DMS114 treated with DMSO at 0.1 percent for 48 hours (cell line): Measurements from ENCODE around the gene SPRED1.

ENCODE experiments used
- DNase-seq: peaks from one replicate; lab custom pipeline; 2025; ENCODE audit not compliant: unreplicated experiment; lab: John Stamatoyannopoulos, UW

The SPRED1 gene

DNA sequence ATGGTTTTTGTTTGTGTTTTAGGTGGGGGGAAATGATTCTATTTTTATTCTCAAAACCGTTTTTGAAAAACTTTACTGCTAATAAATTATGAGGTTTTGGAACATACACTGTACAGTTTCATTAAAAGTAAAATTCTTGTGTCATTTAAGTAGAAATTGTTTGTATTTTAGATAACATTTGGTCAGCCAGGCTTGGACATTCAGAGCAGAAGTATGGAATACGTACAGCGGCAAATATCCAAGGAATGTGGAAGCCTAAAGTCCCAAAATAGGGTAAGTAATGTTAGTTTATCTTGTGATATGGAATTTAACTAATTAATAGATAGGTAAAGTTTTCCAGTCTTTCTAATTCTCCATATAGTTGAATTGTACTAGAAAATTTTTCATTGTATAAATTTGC lies 96.6 kb downstream of the SPRED1 start:
- no peak for DNase-seq

DNA sequence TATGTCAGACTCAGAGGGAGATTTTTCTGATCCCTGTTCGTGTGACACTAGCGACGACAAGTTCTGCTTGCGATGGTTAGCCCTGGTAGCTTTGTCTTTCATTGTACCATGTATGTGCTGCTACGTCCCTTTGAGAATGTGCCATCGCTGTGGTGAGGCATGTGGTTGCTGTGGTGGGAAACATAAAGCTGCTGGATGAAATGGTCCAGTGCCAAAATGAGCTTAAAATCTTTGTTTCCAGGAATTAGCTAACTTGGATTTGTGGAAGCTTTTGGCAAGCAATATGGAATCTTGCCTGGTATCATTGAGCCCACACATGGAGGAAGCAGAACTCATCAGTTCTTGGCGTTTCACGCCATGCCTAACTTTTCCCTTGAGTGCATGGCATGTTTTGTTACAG lies 98.8 kb downstream of the SPRED1 start:
- DNase-seq, result no peak

DNA sequence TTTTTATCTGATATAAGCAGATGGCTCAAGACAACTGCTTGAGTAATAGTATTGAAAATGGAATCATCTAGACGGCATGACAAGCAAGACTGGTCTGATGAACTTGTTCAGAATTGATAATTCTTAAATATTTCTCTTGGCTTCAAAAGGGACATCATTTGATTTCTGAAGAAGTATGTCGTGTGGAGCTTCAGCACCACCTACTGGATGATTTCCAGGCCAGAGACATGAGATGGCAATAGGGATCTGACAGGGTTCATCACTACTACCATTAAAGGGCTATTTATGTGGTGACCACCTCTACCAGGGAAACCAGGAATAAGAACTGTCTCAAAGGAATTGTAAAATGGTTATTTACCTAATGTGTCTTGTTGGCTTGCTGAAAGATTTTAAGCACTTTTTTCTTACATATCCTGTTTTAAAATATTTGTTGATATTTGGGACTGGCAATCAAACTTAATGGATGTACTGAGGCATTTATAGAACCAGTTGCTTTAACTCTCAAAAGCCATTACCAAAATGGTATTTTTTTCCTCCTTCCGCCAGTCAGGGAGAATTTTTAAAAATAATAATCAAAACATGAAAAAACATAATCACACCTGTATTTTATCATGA lies 101.8 kb downstream of the SPRED1 start:
- peak; percentile 36 for DNase-seq

DNA sequence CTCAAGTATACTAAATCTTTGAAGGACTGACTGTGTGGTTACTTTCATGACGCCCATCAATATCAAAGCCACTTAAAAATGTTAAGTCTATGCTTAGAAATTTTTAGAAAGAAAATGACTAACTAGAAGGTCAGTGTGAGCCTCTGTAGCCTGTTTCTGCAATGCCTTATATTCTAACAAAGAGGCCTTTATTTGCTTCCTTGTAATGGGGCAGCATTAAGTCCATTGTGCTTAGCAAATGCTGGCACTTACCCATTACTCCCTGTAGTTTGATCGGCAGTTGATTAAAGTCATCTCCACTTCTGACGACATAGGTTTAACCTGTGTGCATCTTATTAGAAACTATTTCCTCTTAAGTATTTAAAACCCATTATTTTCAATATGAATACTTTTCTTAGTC lies 109.7 kb downstream of the SPRED1 start:
- no peak for DNase-seq

DNA sequence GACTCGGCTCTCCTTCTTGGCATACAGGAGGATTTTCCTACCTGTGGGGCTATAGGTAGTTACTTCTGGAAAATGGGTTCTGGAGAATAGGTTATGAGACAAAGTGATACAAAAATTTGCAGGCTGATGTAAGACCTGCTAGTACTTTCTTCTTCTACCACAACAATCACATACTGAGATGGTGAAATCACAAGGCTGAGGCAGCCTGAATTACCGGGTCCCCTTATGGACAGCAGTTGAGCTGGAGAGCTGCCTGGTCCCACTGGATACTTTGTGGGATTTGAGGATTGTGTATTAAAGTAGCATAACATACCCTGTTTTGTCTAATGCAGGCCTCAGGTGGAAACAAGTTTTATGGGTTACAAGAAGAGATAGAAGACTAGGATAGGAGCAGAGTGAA lies 114.8 kb downstream of the SPRED1 start:
- DNase-seq, result no peak

DNA sequence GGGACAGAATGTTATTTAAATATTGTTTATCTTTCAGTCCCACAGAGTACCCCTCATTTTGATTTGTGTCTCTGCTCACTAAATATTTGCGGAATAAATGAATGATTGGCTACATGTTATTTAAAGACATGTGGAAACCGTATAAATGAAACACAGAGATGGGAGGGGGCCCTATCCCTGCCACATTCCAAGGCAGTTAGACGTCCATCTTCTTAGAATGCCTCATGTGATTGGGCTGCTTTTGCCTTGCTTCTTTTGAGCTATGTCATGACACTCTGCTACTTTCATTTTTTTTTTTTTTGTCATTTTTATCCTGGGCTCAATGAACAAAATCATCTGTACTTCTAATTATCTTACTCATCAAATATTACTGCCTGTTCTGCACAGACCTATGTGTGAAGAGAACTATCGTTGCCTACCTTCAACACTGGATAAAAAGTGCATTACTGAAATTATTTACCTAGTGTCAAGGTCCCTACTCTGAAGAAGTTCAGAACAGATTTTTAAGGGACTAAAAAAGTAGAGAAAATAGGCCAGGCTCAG lies 117.4 kb downstream of the SPRED1 start:
- DNase-seq, result no peak

DNA sequence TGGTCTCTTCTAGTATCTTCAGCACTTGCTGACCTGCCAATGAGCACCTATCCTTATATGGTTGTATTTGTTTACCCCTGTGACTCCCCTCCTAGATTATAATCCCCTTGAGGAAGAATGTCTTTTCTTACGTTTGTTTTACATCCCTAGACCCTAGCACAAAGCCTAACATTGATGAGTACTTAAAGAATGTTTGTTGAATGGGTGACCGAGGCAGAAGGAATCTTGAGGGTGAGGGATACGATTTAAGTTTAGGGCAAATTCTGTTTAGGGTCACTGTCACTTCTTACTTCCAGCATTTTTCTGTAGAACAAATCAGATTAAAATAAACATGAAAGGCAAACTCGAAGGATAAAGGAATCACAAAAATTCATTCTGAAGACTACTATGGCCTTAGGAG lies 120.4 kb downstream of the SPRED1 start:
- no peak for DNase-seq

DNA sequence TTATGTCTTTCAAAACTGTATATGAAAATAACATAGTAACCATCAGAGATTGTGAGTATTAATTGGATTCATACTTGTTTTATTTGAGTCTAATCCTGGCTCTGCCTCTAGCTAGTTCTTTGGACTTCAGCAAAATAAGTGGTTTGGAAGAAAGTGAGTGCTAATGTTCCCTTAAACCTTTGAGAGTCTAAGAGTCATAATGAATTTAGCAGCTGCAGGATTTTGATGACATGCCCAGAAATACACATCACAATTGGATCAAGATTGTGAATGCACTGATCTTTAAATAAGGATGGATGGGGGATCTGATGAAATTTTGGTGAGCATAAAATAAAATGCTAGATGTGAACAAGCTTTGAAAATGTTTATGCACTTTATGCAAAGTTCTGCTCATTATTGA lies 121.4 kb downstream of the SPRED1 start:
- DNase-seq, result no peak

DNA sequence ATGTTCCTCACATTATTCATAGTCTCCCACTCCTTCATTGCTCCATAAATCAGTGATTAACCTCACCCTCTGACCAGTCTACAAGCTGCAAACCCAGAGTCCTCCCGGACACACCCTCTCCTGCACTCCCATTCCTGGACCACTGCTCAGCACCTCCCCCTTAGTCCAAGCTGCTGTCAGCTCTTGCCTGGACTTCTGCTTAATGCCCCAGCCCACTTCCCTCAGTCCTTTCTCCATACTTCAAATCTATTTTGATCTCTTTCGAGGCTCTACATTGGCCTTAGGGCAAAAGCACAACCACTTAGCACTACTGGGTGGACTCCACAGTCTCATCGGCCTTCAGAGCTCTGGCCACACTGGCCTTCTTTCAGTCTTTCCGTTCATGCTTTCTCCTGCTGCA lies 121.9 kb downstream of the SPRED1 start:
- DNase-seq, result no peak

DNA sequence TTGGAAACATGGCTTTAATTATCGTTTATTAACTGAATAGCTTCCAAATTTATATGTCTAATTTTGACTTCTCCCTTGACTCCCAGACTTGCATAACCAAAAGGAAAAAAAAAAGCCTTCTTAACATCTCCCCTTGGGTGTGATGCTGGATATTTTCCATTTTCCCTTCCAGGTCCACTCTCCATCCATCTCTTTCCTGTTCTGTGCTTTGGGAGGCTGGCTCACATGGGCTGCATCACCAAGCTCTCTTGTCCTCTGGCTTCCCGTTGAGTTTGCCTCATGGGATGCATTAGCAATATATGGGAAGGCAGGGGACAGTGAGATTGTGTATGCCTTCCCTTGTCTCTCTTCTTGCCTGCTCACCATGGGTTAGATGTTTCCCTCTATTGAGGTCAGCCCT lies 123.4 kb downstream of the SPRED1 start:
- DNase-seq, result no peak

DNA sequence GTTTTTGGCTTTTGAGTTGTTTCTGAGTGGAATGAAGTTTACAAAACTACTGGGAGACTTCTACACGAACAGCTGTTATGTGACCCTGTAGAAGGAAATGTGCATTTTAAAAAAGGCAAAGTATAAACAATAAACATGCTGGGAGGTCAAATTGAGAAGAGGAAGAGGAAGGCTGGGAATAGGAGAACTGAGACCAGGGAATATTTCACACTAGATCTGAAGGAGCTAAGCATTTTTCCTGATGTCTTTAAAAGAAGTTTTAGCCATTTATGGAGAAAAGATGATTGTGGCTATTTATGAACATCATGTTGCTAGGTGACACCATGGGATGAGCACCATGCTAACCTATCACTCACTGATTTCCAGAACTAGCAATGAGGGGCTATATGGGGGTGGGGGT lies 125.0 kb downstream of the SPRED1 start:
- no peak for DNase-seq

DNA sequence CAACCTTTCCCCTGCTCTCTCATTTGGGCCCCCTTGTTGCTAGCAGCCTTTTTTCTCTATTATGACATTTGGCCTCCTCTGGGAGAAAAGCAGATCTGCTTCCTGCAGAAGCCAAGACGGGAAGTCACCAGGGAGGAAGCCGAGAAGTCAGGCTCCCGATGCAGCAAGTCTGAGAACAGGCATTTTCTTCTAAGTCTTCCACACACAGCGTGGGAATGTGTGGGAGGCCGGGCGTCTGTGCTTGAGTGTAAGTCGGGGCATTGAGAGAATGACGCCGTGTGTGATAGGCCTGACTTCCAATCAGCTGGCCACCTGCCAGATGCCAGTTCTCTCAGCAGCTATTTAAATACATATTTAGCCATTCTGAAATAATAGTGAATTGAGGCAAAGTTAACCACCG lies 125.5 kb downstream of the SPRED1 start:
- DNase-seq, result no peak

DNA sequence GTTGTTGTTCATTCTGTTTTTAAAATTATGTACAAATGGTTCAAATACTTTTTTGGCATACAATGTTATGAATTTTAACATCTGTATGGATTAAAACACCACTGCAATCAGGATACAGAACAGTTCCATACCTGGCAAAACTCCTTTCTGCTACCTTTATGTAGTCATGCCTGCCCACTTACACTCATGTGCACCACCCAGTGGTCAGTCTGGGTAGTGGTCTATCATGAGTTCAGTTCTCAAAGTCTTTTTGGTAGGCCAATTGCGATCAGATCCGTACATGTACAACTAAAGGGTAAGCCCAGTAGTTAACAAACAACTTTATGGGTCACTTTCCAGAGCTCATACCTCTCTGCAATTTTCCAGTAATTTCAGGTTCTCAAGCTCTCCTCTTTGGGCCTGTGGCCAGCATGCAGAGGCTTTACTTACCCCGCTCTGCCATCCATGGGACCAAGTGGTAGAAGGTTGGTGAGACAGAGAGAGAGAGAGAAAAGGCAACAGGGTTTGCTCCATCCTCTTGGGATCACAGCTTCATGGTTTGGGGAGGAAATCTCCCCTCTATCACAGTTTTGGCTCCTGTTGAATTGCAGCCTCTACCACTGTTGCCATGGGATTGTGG lies 137.4 kb downstream of the SPRED1 start:
- peak; percentile 6 for DNase-seq

DNA sequence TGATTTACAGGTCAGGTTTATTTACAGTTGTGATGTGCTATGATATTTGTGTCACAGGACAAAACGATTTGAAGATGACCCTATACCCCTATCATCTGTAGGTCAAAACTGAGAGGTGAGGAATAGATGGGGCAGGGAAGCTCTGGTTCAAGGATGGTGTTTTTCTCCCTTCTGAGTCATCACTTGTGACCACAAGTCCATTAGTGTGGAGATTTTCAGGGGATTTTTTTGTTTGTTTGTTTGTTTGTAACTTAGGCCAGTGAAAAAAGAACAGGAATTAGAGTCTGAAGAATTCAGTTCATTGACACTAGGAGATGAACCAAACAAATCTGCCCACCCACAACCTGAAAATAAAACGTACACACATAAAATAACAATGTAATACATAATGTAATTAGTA lies 138.6 kb downstream of the SPRED1 start:
- no peak for DNase-seq

DNA sequence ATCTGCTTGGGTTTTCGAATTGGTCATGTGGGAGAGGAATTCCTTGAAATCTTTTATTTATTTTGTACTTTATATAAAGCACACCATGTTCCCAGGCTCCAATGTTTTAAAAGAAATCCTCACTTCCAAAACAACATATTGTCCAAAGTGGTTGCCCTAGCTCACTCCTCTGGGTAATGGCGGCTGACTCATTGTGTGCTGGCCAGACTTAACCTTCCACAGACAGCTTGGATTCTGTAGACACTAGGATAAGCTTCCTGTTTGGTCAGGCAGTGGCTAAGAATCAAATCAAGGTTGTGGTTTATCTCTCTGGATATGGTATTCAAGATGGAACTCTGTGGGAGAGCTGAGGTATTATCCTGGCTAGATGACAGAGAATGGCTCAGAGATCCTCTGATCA lies 145.5 kb downstream of the SPRED1 start:
- no peak for DNase-seq

DNA sequence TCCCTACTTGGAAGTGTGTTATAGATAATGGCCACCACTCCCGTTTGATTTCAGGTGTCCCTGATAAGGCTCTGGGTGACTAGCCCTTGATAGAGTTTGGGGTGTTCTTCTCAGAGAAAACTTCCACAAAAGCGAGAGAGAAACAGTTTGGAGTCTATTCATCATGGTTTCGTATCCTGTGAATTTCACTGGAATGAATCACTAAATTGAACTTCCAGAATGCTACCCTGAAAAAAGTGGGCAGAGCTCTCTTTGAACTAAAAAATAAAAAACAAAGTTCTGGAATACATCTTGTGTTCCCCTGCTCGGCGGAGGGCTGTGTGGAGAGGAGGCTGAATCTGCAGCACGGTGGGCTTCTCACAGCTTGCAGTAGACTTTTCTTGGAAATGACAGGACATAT lies 148.5 kb downstream of the SPRED1 start:
- DNase-seq, result no peak

DNA sequence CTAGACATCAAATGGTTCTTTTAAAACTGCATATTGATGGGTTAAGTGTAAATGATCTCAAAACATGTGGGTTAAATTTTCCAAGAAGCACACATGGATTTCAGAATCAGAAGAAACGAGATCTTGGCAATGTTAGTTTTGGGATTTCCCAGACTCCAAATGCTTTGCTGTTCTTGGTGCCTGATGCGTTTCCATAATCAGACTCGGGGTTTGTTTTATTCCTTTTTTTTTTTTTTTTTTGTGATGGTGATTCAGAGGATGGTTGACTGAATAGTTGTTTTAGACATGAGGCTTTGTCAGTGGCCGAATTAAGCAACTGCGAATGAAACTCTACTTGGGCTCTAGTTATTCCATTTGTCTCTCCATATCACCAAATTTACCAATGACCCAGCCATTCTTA lies 149.1 kb downstream of the SPRED1 start:
- DNase-seq, result no peak

DNA sequence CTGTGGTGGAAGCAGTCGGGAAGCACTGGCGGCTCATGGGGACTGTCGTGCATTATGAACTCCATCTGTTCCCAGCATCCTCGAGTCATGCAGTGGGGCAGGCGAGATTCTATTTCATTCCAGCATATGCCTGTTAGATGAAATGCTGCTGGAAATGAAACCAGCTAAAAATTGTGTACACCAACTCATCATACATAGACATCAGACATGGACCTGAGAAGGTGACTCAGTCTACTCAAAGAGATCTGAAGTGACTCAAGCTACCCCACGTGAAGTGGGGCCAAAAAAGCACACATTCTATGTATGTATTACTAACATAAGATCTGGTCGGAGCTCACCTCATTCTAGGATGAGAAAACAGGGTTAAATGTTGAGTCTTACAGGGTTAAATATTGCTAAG lies 153.8 kb downstream of the SPRED1 start:
- no peak for DNase-seq
